ENCODE measurements around the gene NEMP1.

Gene NEMP1

GRCh38 chr12:57005980-57006808 is 72.4 kb downstream of the NEMP1 start, which contains the start of gene ZBTB39:
Gene ZBTB39, minus strand, starts transcription at chr12:57006546. Its CDS starts 1,629 bp downstream, at chr12:57004917.
- peak in 1 of 2 donors; percentile 57 for DNase-seq (ENCODE audit: extremely low read depth in 1 of 2, low read depth in 1 of 2)

All from activated CD8-positive, alpha-beta memory T cell treated with anti-CD3 and anti-CD28 coated beads for 1 hour (primary cell).